SU-DHL-6 (cell line): ENCODE results near the gene AKAP14.

Experiments used
- EZH2phosphoT487 ChIP-seq: fragments of 200-600 bp; sonication (generic), shearing (Covaris generic); conservative IDR thresholded peaks from 2 replicates; pipeline ENCODE4 v1.6.1; 2018; ENCODE audit warnings: mild to moderate bottlenecking, antibody characterized with exemption, low read length, moderate library complexity, mixed read lengths
- TF ChIP-seq, protein P1 (sequence below): fragments of 200-600 bp; sonication (generic); IDR thresholded peaks from one replicate; pipeline ENCODE4 v1.5.1; 2017; ENCODE audit warnings: antibody characterized with exemption, mild to moderate bottlenecking, low read length, moderate library complexity; ENCODE audit not compliant: insufficient read depth, poor library complexity, severe bottlenecking

DNA sequence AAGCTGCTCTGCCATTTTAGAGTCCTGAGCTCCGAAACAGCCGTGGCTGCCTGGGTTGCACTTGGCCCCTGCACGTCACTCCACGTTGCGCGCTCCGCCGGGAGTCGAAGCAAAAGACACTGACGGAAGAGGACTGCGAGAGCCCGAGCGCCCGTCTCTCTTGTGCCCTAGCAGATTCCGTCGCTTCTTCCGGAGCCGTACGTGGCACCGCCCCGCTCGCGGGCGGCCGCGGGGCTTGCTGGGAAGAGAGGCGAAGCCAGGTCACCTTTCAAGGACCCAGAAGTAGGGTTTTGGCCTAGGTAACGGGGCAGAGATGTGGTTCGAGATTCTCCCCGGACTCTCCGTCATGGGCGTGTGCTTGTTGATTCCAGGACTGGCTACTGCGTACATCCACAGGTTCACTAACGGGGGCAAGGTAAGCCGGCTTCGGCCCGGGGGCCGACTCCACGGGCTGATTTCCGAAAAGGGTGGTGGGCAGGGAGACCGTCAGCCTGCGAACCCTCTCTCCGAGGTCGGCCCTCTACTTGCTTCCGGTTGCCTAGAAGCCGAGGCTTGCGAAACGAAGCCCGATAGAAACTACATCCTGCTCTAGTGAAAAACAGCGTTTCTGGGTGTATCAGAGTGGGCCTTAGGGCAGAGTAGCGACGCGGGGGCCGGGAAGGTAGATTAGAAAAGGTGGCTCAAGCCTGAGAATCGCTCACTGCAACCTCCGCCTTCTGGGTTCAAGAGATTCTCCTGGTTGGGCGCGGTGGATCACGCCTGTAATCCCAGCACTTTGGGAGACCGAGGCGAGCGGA, 23.9 kb upstream of the AKAP14 start, which contains the start of the genes NDUFA1 and RNF113A:
- TF ChIP-seq, protein P1, sequence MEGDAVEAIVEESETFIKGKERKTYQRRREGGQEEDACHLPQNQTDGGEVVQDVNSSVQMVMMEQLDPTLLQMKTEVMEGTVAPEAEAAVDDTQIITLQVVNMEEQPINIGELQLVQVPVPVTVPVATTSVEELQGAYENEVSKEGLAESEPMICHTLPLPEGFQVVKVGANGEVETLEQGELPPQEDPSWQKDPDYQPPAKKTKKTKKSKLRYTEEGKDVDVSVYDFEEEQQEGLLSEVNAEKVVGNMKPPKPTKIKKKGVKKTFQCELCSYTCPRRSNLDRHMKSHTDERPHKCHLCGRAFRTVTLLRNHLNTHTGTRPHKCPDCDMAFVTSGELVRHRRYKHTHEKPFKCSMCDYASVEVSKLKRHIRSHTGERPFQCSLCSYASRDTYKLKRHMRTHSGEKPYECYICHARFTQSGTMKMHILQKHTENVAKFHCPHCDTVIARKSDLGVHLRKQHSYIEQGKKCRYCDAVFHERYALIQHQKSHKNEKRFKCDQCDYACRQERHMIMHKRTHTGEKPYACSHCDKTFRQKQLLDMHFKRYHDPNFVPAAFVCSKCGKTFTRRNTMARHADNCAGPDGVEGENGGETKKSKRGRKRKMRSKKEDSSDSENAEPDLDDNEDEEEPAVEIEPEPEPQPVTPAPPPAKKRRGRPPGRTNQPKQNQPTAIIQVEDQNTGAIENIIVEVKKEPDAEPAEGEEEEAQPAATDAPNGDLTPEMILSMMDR, result no peak
- TF ChIP-seq EZH2phosphoT487, result no peak
